Hypothalamus (tissue), 51 donors: ENCODE results near the gene MTM1.

Experiments used
- DNase-seq, 51 donors: peaks; one replicate each; lab custom pipeline; 2025; lab: John Stamatoyannopoulos, UW

The MTM1 gene

DNA sequence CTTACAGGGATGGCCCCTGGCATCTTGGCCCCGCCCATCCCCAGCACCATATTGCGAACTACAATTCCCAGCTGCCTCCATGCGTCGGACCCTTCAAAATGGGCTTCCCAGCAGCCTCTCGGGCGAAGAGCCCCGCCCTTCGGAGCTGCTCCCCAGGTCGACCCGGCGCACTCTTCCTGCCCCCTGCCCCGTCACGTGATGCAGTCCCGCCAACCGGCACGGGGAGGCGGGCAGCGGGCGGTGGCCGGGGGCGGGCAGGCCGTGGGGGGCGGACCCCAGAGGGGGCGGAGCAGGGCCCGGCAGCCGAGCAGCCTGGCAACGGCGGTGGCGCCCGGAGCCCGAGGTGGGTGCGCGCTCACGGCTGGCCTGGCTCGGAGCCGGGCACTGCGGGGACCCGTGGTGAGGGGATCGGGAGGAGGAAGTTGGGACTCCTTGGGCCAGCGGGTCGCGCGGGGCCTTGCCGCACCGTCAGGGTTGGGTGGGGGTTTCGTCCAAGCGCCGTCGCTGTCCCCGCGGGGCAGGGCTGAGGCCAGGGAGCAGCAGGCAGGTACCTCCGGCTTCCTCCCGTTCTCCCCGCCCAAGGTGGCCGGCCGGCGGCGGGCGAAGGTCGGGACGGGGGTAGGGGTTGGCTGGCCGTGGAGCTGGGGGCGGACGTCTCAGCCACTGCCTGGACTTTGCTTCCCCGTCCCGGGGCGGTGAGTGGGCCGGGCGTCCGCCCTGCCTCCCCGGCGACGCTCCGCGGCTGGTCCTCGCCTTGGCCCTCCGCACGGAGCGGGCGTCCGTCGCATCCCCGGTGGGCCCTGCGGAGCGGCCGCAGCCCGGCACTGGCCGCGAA lies at the start of gene MTM1:
Gene MTM1, plus strand, starts transcription at position 302 of the 835 bp plus-strand sequence. CDS start 23,994 bp downstream, outside the sequence.
- peak; percentile 23 to 95 (median 85) for DNase-seq

DNA sequence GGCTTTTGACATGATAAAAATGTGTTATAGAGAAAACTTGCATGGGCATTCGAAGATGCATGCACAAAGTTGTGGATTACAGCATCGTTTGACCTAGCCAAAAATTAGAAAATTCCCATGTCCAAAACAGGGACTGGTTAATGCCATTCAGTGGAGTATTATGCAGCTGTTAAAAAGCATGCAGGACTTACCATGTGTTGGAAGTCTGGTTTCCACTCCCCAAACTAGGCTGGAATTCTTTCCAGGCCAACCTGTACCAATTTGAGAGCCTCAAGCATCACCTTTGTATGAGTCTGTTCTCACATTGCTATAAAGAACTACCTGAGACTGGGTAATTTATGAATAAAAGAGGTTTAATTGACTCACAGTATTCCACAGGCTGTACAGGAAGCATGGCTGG lies 45.9 kb upstream of the MTM1 start:
- no peak for DNase-seq

DNA sequence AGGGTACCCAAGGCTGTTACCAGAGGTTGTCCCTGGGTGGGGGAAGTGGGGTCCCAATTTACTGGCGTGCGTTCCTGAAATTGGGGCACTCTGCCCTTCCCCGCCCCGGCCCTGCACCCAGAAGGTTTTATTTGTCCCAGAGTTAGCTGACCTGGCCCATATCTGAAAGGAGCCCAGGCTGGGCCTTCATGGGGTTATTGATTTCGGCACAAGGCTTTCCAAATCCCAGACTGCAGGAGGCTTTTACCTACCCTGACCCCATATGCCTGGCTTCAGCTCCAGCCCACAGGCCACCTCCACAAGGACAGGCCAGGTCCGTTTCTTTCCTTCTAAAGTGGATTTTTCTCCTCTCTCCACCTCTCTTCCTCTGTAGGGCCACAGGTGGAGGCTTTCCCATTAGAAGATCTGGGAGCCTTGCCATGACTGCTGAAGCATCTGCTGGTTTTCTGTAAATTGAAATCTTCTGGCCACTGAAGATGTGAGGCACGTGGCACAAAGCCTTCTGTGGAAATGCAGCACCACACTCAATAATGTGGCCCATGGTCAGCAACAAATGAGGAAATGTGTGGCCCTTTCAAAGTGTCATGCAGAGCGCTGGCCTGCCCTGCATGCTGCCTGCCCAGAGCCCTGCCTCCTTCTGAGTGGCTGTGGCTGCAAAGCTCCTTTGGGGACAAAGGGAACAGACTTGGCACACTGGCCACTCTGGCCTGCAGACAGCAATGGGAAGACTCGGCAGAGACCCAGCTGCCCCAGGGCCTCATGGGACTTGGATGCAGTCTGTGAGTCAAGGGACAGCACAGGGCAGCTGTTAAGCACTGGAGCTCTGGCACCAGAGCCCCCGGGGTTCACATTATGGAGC lies 43.1 kb upstream of the MTM1 start:
- DNase-seq, result peak in 50 of 51 donors; percentile 0 to 90 (median 66)

DNA sequence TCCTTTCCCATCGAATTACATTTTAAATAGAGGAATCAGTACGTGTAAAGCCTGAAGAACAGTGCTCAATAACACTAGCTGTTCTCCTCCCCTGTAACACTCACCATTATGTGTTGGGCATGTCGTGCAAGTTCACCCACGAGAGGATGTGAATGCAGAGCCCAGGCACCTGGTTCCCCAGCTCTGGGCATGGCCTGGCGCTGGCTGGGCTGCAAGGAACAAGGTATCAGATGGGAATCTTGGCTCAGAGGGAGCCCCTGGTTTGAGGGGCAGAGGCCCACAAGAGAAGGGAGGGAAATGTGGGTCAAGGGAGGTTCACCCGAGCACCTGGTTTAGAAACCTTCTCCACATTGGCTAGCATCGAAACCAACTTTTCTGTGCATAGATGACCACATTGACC lies 41.7 kb upstream of the MTM1 start:
- DNase-seq, result no peak

DNA sequence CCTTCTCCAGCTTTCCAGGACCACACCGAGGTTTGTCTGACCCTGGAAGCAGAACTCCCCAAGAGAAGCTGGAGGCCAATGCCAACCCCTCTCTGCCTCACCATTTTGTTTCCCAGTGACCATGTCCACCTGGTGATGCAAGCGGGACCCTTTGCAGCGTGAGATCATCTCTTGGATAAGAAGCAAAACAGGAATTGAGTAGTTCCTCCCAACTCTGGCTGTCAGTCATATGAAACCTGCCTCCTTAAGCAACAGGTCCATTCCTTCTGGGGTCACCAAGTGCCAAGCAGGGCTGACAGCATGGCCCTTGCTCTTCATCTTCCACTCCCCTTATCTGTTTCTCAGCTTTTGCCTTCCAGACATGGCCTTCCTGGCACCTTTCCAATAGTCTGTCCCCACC lies 41.3 kb upstream of the MTM1 start:
- DNase-seq, result no peak

DNA sequence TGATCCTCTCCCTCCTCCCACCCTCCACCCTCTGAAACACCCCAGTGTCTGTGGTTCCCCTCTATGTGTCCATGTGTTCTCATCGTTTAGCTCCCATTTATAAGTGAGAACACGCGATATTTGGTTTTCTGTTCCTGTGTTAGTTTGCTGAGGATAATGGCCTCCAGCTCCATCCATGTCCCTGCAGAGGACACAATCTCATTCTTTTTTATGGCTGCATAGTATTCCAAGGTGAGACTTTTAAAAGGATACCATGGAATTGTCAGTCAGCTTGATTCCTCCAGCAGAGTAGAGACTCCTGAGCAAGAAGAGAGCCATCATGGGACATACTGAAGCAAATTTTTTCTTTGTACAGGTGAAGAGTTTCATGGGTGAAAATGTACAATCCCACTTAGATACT lies 38.8 kb upstream of the MTM1 start:
- no peak for DNase-seq

DNA sequence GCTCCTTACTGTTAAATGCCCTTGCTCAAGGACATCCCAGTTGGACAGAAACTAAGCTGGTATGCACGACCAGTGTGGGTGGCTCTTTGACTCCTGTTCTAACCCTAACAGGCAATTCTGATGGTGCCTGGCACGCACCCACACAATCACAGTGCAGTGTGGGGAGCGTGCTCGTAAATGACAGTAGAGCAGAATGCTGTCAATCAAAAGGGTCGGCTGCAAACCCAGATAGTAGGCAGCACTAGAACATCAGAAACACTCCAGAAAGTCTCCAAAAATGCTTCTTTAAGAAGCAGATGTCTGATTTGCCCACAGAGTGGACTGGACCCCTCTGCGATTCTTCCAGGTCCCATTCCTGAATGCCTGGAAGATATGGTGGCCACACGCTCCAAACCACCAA lies 37.6 kb upstream of the MTM1 start:
- DNase-seq, result no peak

DNA sequence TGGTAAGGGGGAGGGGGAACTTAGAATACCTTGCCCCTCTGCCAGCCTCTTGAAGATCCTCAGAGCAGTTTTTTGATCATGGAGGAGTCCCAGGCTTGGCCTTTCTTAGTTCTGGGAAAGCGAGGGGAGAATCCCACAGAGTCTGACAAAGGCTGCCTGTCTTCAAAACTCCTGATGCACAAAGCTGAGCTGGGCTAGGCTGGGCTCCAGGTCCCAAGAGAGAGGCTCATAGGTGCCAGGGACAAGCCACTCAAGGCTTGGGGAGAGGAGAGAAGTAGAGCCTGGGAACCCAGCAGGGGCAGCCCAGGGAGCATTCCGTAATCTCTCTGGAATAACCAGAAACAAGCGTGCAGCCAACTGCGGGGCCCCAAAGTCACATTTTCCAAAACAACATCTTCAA lies 37.0 kb upstream of the MTM1 start:
- DNase-seq, result peak in 17 of 51 donors; percentile 2 to 53 (median 24)

DNA sequence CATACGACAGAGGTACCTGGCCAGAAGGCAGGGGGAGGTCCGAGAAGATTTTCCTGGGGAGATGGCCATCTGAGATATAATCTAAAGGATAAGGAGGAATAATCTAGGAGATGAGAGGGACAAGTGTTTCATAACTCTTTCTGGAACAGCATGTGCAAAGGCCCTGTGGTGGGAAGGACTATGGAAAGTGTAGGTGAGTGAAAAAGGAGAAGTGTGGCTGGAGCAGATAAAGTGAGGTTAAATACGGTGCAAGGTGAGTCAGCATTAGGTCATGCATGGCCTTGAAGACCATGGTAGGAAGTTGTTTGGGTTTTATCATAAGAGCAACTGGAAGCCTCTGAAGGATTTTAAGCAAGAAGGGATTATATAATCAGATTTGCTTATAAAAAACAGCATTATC lies 34.6 kb upstream of the MTM1 start:
- no peak for DNase-seq

DNA sequence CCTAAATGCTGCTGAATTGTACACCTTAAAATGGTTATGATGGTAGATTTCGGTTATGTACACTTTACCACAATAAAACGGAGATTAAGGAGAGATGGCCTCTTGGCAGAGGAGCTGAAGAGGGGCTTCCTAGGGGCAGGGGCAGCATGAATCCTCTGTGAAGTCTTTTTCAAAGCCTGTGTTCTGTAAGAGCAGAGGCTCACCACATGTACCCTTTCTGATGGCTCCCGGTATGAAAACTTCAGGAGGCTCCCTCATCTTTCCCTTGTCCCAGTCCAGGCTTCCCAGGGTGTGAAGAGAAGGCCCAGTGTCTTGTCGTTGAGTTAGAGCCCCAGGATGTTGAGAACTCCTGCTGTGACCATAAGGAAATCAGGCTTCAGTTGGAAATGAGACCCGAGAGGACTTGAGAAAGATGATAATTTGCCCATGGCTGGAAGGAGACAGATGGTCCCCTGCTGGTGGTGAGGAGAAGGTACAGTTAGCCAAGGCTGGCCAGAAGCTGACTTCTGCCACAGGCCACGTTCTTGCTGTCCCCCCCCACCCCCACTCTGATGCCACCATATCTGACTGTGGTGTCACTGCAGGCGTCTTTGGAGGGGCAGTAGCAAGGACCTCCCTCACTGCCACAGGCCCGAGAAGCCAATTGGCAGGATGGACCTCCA lies 31.8 kb upstream of the MTM1 start:
- no peak for DNase-seq

DNA sequence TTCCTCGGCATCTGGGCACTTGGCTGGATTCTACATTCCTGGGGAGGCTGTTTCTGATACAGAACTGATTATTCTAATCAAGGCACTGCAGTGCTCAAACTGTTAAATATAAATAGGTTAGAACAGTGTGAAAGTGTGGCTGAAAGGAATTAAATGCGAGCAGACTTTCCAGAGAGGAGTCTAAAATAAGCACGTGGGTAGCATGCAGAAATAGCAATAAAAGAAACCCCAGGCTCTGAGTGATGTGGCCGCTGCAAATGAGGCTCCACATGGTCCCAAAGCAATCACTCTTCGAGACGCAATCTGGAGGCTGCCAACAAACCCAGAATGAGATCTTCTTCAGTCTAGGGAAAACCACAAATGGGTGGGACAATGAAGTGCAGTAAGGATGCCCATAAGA lies 30.6 kb upstream of the MTM1 start:
- no peak for DNase-seq

DNA sequence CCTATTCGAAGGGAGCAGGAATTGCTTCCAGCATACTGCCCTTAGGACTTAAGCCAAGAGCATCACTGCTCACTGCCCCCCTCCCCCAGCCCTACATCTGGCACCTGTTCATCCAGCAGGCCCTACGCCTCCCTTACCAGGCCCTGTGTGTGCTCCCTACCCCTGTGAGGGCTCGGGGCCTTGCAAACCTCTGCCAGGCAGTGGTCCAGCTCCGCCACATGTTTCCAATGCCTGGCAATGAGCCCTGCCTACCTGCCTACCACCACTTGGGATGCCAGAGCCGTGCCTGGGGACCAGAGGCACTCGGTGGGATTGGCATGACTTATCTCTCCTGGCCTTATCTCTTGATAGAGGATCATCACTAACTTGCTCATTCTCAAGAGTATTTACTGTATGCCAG lies 27.5 kb upstream of the MTM1 start:
- no peak for DNase-seq

DNA sequence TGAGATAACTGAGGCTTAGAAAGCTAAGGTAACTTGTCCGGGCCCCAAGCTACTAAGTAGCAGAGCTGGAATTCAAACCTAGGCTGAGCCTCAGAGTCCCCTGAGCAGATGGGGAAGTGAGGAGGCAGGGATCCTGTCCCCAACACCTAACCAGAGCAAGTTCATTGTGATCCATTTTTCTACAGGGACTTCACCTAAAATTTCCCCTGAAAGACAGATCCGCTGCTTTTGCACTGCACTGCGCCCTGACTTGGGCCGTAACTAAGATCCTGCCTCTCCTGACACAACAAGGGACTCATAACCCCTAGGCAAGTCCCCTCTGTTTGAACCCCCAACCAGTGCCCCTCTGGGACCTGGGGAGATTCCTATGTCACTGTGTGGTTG lies 25.6 kb upstream of the MTM1 start:
- DNase-seq, result no peak

DNA sequence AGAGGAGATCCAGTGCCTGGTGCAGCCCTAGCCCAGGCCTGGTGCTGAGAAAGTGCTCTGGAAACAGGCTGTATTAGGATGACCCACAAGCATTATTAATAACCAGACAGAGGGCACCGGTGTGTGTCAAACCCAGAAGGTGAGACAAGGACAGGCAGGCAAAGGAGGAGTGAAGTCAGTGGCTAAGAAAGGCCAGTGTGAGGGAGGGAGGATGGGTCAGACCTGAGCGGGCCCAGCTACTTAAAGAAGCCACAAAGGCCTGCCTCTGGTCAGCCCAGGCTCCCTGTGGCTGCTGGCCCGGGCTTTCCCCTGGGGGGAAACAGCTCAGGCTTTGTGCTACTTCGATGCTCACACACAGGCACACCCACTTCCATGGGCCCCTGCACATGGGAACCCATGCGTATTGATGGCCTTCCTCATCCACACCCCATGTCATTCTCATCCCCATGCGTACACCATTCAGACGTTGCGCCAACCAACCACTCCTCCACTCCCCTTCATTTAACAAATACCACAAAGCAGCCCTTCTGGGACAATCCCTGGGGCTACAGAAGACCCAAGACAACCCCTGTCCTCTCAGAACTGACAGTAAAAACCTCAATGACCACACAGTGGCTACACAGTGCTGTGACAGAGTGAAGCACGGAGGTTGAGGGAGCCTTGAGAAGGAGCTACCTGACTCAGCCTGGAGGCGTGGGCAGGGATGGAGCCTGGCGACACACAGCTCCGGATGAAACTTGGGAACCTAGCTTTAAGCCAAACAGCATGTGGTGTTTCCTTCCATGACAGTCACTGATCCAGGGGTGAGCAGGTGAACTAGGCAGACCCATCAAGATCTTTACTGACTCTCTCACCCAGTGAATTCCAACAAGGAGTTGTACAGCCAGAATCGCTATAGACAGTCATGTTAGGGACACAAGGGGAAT lies 24.9 kb upstream of the MTM1 start:
- no peak for DNase-seq

DNA sequence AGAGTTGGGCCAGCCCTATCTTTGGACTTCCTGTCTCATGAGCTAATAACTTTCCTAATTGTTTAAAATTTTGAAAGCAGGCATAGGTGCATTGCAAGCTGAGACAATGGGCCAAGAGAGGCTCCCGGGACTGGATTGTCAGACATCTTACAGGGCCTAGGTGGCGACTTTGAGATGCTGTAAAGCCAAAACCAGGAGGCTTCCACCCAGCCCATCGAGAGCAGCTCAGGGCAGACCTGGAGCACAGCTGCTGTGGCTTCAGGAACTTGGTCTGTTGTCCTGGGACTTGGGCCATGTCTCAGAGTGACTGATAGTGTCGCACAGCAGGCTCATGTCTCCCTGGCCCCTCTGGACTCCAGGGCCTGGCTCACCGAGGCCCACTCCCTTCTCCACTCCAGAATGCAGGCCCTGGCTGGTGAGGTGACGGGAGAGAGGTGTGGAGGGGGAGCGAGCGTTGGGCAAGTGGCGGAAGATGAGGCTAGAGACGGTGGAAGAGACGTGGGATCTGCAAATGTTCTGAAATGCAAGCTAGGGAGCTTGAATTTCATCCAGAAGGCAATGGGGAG lies 24.1 kb upstream of the MTM1 start:
- DNase-seq, result no peak

DNA sequence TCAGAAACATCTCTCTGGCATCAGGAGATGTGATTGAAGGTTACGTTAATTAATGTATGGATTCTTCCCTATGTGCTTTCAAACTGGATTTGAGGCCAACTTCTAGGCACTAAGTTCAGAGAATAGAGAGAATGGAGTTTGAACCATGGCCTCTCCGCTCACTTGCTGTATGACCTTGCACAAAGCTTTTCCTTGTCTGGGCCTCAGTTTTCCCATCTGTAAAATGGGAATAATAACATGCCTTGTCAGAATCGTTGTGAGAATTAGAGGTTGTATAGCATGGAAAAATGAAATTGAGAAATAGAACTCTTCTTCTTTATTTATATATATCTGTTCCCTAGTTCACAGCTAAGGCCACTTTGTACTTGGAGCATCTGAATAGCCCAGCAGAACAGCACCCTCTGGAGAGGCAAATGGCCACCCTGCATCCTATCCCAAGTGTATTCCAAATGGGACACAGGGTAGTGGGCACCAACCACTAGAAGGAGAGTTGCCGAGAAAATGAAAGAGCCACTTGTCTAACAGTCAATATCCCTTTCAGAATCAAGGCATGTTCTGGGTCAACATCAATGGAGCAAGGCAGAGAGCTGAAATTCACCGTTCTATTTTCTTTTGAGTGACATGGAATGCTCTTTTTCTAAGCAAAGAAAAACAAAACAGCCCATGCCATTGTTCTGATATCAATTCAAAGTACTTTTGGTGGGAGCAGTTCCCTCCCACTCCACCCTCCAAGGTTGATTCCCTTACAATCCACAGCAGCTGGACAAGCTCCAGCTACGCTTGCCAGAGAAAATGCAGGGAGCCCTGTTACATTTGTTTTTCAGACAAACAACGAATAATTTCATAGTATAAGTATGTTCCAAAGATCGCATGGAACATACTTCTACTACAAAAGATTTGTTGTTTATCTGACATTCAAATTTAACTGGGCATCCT lies 23.3 kb upstream of the MTM1 start:
- DNase-seq, result peak in 12 of 51 donors; percentile 1 to 40 (median 12)

DNA sequence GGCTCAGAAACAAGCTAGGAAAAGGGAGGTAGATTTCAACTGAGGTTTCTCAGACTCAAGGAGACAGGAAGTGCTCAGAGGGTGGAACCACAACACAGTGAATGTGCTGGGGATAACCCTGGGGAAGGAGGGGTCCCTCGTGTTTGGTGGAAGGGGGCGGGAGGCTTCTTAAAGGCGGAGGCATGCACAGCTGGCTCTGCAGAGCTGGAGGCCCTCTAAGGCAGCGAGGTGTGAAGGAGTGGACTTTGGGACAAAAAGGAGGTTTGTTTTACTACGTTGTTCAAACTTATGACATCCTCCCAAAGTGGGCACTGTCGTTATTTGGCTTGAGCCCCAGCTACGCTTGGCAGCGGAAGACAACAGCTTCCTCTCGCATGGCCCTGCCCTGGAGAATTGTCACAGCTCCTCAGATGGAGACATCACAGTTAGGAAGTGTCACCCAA lies 21.7 kb upstream of the MTM1 start:
- DNase-seq, result peak in 3 of 51 donors; percentile 4 to 12 (median 10)

DNA sequence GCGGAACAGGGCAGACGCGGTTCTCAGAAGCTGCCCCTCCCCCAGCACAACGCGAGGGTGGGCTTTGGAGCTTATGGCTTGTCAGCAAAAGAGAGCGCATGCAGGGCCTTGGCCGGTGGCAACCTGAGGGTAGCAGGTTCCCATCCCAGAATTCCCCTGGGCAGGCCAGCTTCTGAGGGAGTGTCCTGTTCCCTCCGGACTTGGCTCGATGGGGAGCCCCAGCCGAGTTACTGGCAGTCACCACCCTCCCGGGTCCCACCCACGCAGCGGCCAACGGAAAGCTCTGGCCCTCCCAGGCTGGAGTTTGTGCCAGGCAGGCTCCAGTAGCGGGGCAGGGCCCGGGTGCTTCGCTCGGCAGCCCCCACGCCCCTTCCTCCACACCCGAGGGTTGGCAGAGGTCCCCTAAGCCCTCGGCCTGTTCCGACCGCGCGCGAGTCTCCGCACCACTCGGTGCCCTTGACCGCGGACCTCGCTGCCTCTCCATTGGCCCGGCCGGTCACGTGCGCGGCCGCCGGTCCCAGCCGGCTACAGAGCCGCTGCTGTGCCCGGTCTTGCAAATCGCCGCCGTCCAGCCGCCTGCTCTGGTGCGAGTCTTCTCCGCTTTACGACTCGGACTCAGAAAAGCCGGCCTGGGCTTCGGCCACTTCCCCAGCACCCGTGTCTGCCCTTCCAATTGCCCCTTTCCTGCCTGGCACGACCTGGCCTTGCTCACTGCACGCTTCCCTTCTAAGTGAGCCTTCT lies 20.9 kb upstream of the MTM1 start:
- peak; percentile 7 to 87 (median 67) for DNase-seq
